GM10847 (cell line): Measurements from ENCODE around the gene TLR3.

Experiments
- POLR2A ChIP-seq: IDR thresholded peaks from 2 replicates; pipeline ENCODE4 v1.6.1; 2011; ENCODE audit not compliant: insufficient read length; ENCODE audit errors: extremely low read depth

TLR3 gene

GRCh38 chr4:186081202-186081807, 12.3 kb downstream of the TLR3 start:
- no peak for TF ChIP-seq POLR2A

GRCh38 chr4:186082221-186082620, 13.3 kb downstream of the TLR3 start:
- TF ChIP-seq POLR2A, result no peak

GRCh38 chr4:186088523-186088922, 19.6 kb downstream of the TLR3 start:
- TF ChIP-seq POLR2A, result no peak

GRCh38 chr4:186092296-186092695, 23.3 kb downstream of the TLR3 start:
- no peak for TF ChIP-seq POLR2A

GRCh38 chr4:186095406-186095805, 26.4 kb downstream of the TLR3 start:
- no peak for TF ChIP-seq POLR2A

- no peak for TF ChIP-seq POLR2A
Measured at GRCh38 chr4:186096681-186097165, 27.8 kb downstream of the TLR3 start.

- TF ChIP-seq POLR2A, result no peak
Measured at GRCh38 chr4:186097386-186097785, 28.4 kb downstream of the TLR3 start.

GRCh38 chr4:186102931-186103330, 34.0 kb downstream of the TLR3 start:
- TF ChIP-seq POLR2A, result no peak

GRCh38 chr4:186104114-186104889, 35.3 kb downstream of the TLR3 start, which contains the start of gene FAM149A:
TSS of gene FAM149A (plus strand) at chr4:186104704.
- TF ChIP-seq POLR2A, result no peak

- TF ChIP-seq POLR2A, result no peak
Measured at GRCh38 chr4:186104890-186105646, 36.1 kb downstream of the TLR3 start.

- no peak for TF ChIP-seq POLR2A
Measured at GRCh38 chr4:186105647-186106321, 36.8 kb downstream of the TLR3 start.

GRCh38 chr4:186107947-186108346, 39.0 kb downstream of the TLR3 start:
- TF ChIP-seq POLR2A, result no peak

GRCh38 chr4:186108391-186108790, 39.4 kb downstream of the TLR3 start:
- no peak for TF ChIP-seq POLR2A

- no peak for TF ChIP-seq POLR2A
Measured at GRCh38 chr4:186109245-186109644, 40.3 kb downstream of the TLR3 start.

GRCh38 chr4:186116697-186117096, 47.7 kb downstream of the TLR3 start:
- no peak for TF ChIP-seq POLR2A
